C4-2B (cell line): Measurements from ENCODE around the gene HOXA1.

ENCODE experiments used
- ZFX ChIP-seq: fragments of 450-650 bp; IDR thresholded peaks from 2 replicates; pipeline ENCODE4 v1.6.1; 2017
- TF ChIP-seq, protein P1 (sequence below): fragments of 450-650 bp; conservative IDR thresholded peaks from 2 replicates; pipeline ENCODE4 v1.5.1; 2017; ENCODE audit warnings: mild to moderate bottlenecking

DNA sequence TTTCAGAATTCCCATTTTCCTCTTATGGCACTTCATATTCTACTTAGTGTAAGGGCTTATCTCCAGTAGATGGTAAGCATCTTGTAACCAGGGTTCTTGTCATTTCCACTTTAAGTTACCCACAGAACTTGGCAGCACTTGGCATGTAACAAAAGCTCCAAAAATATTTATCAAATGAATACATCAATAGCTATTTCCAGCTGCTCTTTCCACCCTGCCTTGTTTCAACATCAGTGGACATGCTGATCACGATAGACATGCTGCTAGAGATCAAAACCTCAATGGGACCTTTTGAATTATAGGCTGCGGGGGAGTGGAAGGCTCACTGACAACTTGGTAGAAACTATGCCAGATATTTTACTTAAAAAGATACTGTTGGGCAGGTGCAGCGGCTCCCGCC lies 32.9 kb downstream of the HOXA1 start:
- TF ChIP-seq, protein P1, sequence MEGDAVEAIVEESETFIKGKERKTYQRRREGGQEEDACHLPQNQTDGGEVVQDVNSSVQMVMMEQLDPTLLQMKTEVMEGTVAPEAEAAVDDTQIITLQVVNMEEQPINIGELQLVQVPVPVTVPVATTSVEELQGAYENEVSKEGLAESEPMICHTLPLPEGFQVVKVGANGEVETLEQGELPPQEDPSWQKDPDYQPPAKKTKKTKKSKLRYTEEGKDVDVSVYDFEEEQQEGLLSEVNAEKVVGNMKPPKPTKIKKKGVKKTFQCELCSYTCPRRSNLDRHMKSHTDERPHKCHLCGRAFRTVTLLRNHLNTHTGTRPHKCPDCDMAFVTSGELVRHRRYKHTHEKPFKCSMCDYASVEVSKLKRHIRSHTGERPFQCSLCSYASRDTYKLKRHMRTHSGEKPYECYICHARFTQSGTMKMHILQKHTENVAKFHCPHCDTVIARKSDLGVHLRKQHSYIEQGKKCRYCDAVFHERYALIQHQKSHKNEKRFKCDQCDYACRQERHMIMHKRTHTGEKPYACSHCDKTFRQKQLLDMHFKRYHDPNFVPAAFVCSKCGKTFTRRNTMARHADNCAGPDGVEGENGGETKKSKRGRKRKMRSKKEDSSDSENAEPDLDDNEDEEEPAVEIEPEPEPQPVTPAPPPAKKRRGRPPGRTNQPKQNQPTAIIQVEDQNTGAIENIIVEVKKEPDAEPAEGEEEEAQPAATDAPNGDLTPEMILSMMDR: no peak
- no peak for TF ChIP-seq ZFX
